Activated naive CD8-positive, alpha-beta T cell treated with anti-CD3 and anti-CD28 coated beads, Interleukin-2, amount 50 U/mL, for 24 hours (primary cell): ENCODE results near the gene LAYN.

Source experiments
- ATAC-seq: fragments of 150-1000 bp; cut with Tn5 transposase; one replicate; pipeline ENCODE4 v1.10.0; 2021
- DNase-seq: peaks from one replicate; pipeline ENCODE4 v3.0.0; 2021
- H3K27ac Mint-ChIP-seq: one replicate; pipeline ENCODE4 v1.8.0; 2021; ENCODE audit warnings: mild to moderate bottlenecking, mixed read lengths
- H3K27me3 Mint-ChIP-seq: one replicate; pipeline ENCODE4 v1.8.0; 2021; ENCODE audit warnings: mixed read lengths
- H3K36me3 Mint-ChIP-seq: one replicate; pipeline ENCODE4 v1.8.0; 2021; ENCODE audit warnings: low read depth, mixed read lengths
- H3K4me1 Mint-ChIP-seq: one replicate; pipeline ENCODE4 v1.8.0; 2021; ENCODE audit warnings: mixed read lengths
- H3K4me3 Mint-ChIP-seq: one replicate; pipeline ENCODE4 v1.8.0; 2021; ENCODE audit warnings: mild to moderate bottlenecking, moderate library complexity, mixed read lengths
- H3K9me3 Mint-ChIP-seq: one replicate; pipeline ENCODE4 v1.8.0; 2021; ENCODE audit warnings: mixed read lengths

Gene LAYN

DNA sequence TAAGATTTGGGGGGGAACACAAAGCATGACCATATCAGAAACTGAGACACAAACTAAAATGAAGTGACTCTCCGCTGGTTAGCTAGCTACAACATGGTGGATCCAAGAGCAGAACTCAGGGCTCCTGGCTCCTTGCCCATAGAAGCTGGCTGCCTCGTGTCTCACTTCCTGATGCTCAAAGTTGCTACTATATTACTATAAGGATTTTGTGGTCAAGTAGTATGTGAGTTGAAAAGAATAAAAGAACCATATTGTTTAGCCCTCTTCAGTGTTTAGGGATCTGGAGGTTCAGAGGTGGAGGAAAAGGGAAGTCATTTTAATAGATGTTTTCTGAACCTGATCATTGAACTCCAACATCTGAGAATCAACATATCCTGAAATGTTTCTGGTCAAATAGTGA, 44.9 kb downstream of the LAYN start:
- H3K36me3 Mint-ChIP-seq = no peaks in the 10 kb centered on the region
- H3K4me3 Mint-ChIP-seq = no peak overlapping the region
- H3K9me3 Mint-ChIP-seq = no peaks in the 10 kb centered on the region
- ATAC-seq = no peak
- DNase-seq = no peak
- no peaks in the 10 kb centered on the region for H3K27me3 Mint-ChIP-seq
- peaks cover 2% of the 10 kb centered on the region for H3K4me1 Mint-ChIP-seq
- H3K27ac Mint-ChIP-seq = no peak overlapping the region

DNA sequence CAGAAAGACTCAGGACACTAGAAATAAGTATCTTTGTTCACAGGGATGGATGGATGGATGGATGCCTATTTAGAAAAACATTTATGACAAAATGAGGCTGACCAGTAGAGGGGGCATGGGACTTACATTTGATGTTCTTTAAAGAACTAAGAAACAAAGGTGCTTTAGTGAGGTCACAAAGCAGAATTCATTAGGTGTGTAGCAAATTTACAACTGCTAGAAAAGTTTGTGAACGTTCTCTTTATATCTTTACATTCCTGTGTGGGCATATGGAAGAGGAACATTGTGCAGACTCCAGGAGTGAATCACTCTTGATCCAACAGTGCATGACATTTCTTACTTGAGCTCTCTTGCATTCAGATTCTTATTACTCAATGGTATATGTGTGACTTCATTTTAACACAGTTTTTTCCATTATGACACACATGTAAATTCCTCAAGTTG, 45.9 kb downstream of the LAYN start:
- H3K36me3 Mint-ChIP-seq = no peaks in the 10 kb centered on the region
- no peak overlapping the region for H3K27ac Mint-ChIP-seq
- H3K9me3 Mint-ChIP-seq = no peaks in the 10 kb centered on the region
- ATAC-seq (peak; percentile 44), DNase-seq (peak; percentile 17)
- peaks cover 2% of the 10 kb centered on the region for H3K4me1 Mint-ChIP-seq
- H3K27me3 Mint-ChIP-seq = no peaks in the 10 kb centered on the region
- H3K4me3 Mint-ChIP-seq = no peak overlapping the region

DNA sequence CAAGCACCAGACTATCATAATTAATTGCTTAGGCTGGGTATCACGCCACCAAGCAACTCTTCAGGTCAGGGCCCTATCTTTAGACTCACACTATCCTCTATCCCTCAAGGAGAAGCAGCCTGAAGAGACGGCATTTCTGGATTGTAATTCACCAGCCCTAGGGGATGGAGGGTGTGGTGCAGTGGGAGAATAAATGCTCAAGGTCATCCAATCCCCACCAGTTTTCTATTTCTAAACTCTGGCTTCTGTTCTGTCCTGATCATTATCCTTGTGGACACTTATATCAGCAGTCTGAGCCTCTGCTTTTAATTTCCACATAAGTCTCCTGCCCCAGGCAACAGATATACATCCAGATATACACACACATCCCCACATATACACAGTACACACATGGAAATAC, 48.6 kb downstream of the LAYN start:
- DNase-seq (no peak), ATAC-seq (no peak)
- Mint-ChIP-seq H3K27ac (no peak overlapping the region), H3K4me1 (peaks cover 2% of the 10 kb centered on the region), H3K9me3 (no peaks in the 10 kb centered on the region), H3K4me3 (no peak overlapping the region), H3K27me3 (no peaks in the 10 kb centered on the region), H3K36me3 (no peaks in the 10 kb centered on the region)

DNA sequence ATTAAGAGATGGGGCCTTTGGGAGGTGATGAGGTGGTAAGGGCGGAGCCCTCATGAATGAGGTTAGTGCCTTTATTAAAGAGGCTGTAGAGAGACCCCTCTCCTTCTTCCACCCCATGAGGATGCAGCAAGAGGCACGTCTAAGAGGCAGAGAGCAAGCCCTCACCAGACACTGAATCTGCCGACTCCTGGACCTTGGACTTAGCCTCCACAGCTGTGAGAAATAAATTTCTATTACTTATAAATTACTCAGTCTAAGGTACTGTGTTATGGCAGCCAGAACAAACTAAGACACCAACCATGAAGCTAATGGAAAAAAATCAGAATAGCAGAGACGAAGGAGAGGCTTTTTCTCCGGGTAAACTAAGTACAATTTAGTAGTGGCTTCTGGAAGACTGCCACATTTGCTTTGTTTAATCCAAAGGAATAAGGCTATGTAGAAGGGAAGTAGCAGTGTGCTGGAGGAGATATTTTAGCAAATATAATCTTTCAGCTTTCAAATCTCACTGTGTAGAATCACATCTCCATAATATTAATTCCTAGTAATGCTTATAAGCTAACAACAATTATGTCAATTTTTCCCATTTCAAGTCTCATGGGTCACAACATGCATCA, 49.5 kb downstream of the LAYN start:
- Mint-ChIP-seq H3K27me3 (peaks cover 4% of the 10 kb centered on the region), H3K27ac (no peak overlapping the region), H3K9me3 (no peaks in the 10 kb centered on the region), H3K4me1 (peaks cover 2% of the 10 kb centered on the region), H3K4me3 (no peak overlapping the region), H3K36me3 (no peaks in the 10 kb centered on the region)
- ATAC-seq = no peak
- DNase-seq = no peak

DNA sequence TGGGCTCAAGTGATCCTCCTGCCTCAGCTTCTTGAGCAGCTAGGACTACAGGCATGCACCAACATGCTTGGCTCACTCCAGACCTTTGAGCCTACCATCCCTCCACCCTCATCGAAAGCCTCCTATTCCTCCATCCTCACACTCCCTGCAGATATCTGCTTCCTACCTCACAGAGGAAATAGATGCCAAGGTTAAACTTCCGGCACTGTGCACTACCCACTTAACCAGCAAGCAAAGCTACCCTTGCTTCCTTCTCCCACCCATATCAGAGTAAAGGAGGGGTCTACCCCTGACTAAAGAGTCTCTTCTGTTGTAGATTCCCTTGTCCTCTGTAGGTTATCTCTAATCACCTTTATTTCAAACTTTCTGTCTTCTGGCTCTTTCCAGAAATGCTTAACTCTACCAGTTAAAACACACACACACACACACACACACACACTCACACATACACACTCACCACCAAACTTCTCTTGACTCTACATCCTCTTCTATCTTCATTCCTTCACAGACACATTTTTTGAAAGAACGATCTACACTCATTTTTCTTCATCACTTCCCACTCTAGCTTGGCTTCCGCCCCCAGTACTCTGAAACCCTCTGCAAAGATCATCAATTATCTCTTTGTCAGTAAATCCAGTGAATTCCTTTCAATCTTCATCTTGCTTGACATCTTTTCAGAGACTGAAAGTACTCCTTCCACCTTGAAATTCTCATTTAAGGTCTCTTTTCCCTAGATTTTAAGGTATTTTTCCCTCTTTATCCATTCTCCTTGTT, 50.9 kb downstream of the LAYN start:
- no peak overlapping the region for H3K4me3 Mint-ChIP-seq

DNA sequence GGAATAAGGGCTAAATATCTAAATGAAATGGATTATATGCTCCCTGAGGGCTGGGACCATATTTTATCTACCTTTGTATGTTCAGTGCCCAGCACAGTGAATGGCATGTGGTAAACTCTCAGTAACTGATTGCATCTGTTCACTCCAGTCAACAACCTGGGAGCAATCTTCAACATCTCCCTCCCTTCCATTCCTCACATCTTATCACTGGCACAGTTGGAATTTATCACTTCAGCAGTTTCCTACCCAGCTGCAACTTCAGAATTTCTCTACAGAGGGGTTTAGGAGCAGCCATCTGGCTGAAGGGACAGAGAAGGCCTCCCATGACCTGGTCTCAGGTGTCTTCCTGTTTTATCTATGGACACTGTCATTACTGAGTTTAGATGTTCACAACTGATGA, 52.0 kb downstream of the LAYN start:
- H3K4me1 Mint-ChIP-seq = no peaks in the 10 kb centered on the region
- no peak overlapping the region for H3K4me3 Mint-ChIP-seq
- DNase-seq (no peak), ATAC-seq (no peak)
- H3K27me3 Mint-ChIP-seq = peaks cover 9% of the 10 kb centered on the region
- H3K36me3 Mint-ChIP-seq = no peaks in the 10 kb centered on the region
- H3K9me3 Mint-ChIP-seq = no peaks in the 10 kb centered on the region
- no peak overlapping the region for H3K27ac Mint-ChIP-seq

More for the DNA sequence above, 50.9 kb downstream of the LAYN start:
- Mint-ChIP-seq H3K27me3 (peaks cover 9% of the 10 kb centered on the region), H3K9me3 (no peaks in the 10 kb centered on the region), H3K27ac (no peak overlapping the region), H3K4me1 (peaks cover under 1% of the 10 kb centered on the region), H3K36me3 (no peaks in the 10 kb centered on the region)
- ATAC-seq (no peak), DNase-seq (no peak)

DNA sequence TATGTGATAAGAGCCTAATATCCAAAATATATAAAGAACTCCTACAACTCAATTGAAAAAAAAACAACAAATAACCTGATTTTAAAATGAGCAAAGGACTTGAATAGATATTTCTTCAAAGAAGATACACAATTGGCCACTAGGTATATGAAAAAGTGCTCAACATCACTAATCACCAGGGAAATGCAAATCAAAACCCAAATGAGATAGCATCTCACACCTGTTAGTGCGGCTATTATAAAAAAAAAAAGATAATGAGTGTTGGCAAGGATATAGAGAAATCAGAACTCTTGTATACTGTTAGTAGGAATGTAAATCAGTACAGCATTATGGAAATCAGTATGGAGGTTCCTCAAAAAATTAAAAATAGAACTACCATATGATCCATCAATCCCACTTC, 55.8 kb downstream of the LAYN start:
- H3K27ac Mint-ChIP-seq = no peak overlapping the region
- H3K27me3 Mint-ChIP-seq = peaks cover 9% of the 10 kb centered on the region
- no peaks in the 10 kb centered on the region for H3K36me3 Mint-ChIP-seq
- DNase-seq (no peak), ATAC-seq (no peak)
- H3K4me3 Mint-ChIP-seq = no peak overlapping the region
- no peaks in the 10 kb centered on the region for H3K9me3 Mint-ChIP-seq
- peaks cover 7% of the 10 kb centered on the region for H3K4me1 Mint-ChIP-seq

DNA sequence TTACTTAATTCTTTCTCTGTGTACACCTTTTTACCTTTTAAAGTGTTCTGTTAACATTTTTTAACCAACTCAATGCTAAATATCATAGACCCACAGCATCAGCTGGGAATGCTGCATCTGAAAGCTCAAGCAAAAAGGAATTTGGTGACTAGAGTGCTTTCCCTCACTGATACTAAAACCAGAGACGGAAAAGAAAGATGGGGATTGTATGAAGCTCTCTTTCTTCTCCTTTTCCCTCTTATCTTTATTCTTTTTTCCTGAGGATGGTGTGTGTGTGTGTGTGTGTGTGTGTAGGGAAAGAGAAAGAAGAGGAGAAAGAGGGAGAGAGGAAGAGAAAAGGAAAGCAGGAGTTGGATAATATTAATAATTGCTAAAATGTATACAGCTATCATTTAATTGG, 57.6 kb downstream of the LAYN start:
- ATAC-seq (no peak), DNase-seq (no peak)
- H3K4me3 Mint-ChIP-seq = no peak overlapping the region
- H3K9me3 Mint-ChIP-seq = no peaks in the 10 kb centered on the region
- peaks cover 14% of the 10 kb centered on the region for H3K4me1 Mint-ChIP-seq
- peaks cover 9% of the 10 kb centered on the region for H3K27me3 Mint-ChIP-seq
- H3K27ac Mint-ChIP-seq = no peak overlapping the region
- no peaks in the 10 kb centered on the region for H3K36me3 Mint-ChIP-seq

DNA sequence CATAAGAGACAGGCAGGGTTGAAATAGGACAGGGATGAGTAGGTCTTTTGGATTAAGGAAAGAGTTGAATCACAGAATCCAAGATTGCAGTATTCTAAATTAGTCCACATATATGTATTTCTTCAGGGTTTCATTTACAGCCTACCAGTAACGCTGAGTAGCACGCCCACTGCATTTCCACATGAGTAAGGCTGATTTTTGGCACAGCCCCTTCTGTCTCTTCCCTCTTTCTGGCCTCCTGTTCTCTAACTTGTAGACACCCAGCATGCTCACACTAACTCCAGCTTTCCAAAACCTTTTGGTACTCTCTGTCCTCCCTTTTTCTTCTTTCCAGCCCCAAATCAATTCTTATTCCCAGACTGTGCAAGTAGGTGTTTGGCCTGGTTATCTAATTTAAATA, 58.0 kb downstream of the LAYN start:
- Mint-ChIP-seq H3K27ac (no peak overlapping the region), H3K36me3 (no peaks in the 10 kb centered on the region), H3K27me3 (peaks cover 9% of the 10 kb centered on the region), H3K9me3 (no peaks in the 10 kb centered on the region), H3K4me1 (peaks cover 19% of the 10 kb centered on the region), H3K4me3 (no peak overlapping the region)
- DNase-seq = no peak
- no peak for ATAC-seq

DNA sequence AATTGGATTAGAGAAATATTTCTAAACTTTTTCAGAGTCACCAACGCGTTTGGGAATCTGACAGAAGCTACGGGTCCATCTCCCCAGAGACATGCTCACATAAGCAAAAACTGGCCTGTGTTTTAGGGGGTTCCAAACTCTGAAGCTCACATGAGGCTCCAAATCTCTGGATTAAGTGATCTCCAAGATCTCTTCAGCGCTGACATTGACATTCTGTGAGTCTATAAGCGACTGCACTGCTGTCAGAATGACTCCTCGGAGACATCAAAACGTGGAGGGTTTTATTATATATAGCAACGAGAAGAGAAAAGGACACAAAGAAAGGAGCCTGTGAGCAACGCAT, 61.1 kb downstream of the LAYN start:
- DNase-seq = no peak
- no peak for ATAC-seq
- Mint-ChIP-seq H3K27ac (peak overlapping the region; percentile 85), H3K4me1 (peaks cover 35% of the 10 kb centered on the region), H3K27me3 (no peaks in the 10 kb centered on the region), H3K9me3 (no peaks in the 10 kb centered on the region), H3K4me3 (peak overlapping the region; percentile 96), H3K36me3 (no peaks in the 10 kb centered on the region)

DNA sequence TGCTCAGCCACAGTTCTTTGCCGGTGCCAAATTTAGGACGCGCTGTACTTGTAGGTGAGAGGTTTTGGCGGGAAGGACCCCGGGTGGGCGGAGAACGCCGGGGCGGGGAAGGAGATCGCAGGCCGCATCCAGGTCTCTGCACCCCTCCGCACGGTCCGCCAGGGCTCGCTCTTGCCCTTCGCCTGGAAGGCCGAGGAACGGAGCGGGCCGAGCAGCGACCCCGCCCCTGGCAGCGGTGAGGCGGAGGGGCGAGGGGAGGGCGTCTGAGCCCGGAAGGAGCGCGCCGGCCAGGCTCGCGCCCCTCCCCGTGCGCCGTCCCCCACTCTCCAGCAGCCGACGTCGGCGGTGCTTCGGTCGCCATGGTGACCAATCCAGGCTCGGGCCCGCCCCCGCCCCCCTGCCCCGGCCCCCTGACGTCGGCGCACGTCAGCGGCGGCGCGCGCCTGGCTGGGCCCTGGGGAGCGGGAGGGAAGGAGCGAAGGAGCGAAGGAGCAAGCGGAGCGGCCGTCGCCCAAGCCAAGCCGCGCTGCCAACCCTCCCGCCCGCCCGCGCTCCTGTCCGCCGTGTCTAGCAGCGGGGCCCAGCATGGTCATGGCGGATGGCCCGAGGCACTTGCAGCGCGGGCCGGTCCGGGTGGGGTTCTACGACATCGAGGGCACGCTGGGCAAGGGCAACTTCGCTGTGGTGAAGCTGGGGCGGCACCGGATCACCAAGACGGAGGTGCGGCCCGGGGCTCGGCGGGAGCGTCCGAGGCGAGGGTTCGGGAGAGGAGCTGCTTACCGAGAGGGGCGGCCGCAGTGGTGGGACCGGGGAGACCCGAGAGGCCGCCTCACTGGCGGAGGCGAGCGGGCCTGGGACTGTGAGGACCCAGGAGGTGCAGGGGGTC, 61.7 kb downstream of the LAYN start, which contains the start of gene SIK2:
SIK2 (plus strand) TSS at position 471 of the 886 bp plus-strand sequence; CDS start at position 586, 115 bp downstream.
- H3K4me3 Mint-ChIP-seq = peak within 1 kb of the TSS; percentile 96
- no peaks in the 10 kb centered on the region for H3K9me3 Mint-ChIP-seq
- H3K4me1 Mint-ChIP-seq = peaks cover 35% of the 10 kb centered on the region
- H3K36me3 Mint-ChIP-seq = no peaks in the 10 kb centered on the region
- H3K27me3 Mint-ChIP-seq = no peaks in the 10 kb centered on the region
- peak within 1 kb of the TSS; percentile 94 for H3K27ac Mint-ChIP-seq
- ATAC-seq = peak; percentile 91
- peak; percentile 91 for DNase-seq

DNA sequence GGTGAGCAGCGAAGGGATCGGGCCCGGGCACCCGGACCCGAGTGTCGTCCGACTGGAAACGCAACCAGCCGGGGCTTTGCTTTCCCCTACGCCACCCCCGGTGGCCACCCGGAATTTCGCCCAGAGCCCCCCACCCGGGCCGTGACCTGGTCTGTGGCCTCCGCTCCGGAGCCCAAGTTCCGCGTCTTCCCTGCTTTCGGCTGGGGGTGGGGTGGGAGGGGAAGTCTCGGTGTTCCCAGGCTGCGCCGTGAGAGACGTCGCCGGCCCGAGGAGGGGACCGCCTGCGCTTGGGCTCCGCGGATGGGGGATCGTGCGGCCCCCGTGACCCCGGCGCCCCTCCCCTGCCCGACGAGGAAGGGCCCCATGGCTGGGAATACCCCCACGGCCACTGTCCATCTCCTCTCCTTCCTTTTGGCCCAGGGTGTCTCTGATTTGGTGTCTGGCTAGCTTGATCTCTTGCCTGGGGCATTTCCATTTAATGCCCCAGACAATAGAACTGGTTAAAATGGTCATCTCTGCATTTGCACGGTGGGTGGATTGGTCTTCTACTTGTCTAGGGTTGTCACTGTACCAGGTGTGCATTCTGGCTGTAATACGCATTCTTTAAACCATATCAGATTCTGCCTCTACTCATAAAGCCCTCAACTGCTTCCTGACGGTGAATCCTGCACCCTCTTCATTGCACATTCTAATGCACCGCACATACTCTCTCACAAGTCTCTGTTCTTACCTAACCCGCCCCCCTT, 62.5 kb downstream of the LAYN start:
- Mint-ChIP-seq H3K4me3 (peak overlapping the region; percentile 96), H3K9me3 (no peaks in the 10 kb centered on the region), H3K36me3 (no peaks in the 10 kb centered on the region), H3K27me3 (no peaks in the 10 kb centered on the region), H3K27ac (peak overlapping the region; percentile 94), H3K4me1 (peaks cover 34% of the 10 kb centered on the region)
- ATAC-seq (peak; percentile 1), DNase-seq (no peak)

DNA sequence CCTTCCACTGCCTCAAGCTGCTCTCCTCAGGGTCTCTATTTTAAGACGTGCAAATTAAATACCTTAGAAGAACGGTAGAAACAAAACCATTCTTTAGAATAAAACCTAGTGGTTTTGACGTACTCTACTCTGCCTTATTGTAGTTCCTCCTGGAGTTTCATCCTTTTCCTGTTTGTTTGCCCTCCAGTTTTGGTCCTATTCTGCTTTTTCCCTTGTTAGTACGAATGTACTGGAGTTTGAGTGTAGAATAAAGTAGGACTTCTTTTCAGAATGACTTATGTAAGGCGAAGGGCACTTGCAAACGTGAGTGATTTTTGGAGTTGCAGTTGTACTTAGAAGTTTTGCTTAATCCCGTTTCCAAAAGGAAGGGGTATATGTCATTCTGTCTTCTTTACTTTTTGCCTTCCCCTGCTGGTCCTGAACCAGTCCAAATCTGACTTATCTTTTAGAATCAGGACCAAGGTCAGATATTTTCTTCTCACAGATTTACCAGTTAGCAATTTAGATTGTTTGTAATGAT, 63.2 kb downstream of the LAYN start:
- H3K4me1 Mint-ChIP-seq = peaks cover 30% of the 10 kb centered on the region
- DNase-seq = no peak
- H3K9me3 Mint-ChIP-seq = no peaks in the 10 kb centered on the region
- H3K27me3 Mint-ChIP-seq = no peaks in the 10 kb centered on the region
- no peaks in the 10 kb centered on the region for H3K36me3 Mint-ChIP-seq
- H3K4me3 Mint-ChIP-seq = peak overlapping the region; percentile 96
- ATAC-seq = no peak
- H3K27ac Mint-ChIP-seq = peak overlapping the region; percentile 94

DNA sequence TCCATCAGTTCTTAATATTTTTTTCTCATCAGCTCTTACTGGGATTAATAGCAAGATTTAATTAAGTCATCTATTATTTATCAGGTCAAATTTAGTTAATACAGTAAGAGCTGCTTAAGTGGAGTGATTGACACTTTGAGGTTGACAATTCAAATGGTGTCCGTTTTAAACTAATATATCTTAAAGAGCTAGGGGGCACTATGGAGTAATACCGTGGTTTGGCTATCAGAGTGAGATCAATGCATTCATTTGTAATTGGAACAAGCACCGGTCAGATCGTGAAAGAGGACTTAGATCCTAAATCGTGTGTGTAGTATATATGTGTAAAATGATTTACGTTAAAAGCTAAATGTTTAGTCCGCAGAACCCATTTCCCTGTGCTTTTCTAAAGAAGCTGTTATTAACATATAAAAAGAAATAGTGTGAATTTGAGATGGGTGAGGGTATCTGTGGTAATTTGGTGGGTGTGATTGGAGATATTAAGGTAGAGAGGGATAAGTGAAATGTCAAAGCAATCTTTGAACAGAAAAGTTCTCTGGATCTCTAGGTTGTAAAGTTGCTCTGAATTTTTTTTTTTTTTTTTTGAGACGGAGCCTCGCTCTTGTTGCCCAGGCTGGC, 64.0 kb downstream of the LAYN start:
- H3K27me3 Mint-ChIP-seq = no peaks in the 10 kb centered on the region
- H3K9me3 Mint-ChIP-seq = no peaks in the 10 kb centered on the region
- peaks cover 30% of the 10 kb centered on the region for H3K4me1 Mint-ChIP-seq
- DNase-seq (no peak), ATAC-seq (no peak)
- no peak overlapping the region for H3K27ac Mint-ChIP-seq
- H3K36me3 Mint-ChIP-seq = no peaks in the 10 kb centered on the region
- peak overlapping the region; percentile 96 for H3K4me3 Mint-ChIP-seq
